ENCODE results near the gene IL3. TPM values are rescaled to one million over a fixed set of nuclear protein-coding genes. Genes with fewer than 3 reads are reported as not detected.

The IL3 gene
- total and polyA plus RNA-seq, 9 of the 15 experiments (the other 6 are each of a cell fraction or from before 2014, with no cell fraction given) = not detected

DNA sequence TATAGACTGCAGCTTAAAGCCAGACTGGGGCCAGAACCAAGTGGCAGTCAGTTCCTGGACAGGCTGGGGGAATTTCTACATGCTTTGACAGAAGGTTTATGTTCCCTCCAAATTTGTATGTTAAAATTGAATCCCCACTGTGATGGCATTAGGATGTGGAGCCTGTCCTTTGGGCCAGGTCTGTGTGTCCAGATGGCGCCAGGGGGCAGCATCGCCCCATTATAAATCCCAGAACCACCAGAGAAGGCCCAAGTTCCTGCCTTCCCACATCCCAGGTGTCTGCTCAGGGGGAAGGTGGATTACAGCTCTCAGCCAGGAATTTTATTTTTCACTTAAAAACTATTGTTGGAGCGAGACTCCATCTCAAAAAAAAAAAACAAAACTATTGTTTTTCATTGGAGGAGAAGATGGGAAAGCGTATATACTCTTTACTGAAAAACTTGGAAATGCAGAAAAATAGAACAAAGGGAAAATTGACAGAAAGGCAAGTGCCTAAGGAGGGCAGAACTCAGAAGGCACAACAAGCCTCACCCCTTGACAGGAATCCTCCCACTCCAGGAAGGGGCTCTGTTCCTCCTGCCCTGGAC is 5.0 kb downstream of the IL3 start (continued):
- TF ChIP-seq, protein P1, sequence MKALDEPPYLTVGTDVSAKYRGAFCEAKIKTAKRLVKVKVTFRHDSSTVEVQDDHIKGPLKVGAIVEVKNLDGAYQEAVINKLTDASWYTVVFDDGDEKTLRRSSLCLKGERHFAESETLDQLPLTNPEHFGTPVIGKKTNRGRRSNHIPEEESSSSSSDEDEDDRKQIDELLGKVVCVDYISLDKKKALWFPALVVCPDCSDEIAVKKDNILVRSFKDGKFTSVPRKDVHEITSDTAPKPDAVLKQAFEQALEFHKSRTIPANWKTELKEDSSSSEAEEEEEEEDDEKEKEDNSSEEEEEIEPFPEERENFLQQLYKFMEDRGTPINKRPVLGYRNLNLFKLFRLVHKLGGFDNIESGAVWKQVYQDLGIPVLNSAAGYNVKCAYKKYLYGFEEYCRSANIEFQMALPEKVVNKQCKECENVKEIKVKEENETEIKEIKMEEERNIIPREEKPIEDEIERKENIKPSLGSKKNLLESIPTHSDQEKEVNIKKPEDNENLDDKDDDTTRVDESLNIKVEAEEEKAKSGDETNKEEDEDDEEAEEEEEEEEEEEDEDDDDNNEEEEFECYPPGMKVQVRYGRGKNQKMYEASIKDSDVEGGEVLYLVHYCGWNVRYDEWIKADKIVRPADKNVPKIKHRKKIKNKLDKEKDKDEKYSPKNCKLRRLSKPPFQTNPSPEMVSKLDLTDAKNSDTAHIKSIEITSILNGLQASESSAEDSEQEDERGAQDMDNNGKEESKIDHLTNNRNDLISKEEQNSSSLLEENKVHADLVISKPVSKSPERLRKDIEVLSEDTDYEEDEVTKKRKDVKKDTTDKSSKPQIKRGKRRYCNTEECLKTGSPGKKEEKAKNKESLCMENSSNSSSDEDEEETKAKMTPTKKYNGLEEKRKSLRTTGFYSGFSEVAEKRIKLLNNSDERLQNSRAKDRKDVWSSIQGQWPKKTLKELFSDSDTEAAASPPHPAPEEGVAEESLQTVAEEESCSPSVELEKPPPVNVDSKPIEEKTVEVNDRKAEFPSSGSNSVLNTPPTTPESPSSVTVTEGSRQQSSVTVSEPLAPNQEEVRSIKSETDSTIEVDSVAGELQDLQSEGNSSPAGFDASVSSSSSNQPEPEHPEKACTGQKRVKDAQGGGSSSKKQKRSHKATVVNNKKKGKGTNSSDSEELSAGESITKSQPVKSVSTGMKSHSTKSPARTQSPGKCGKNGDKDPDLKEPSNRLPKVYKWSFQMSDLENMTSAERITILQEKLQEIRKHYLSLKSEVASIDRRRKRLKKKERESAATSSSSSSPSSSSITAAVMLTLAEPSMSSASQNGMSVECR (CRISPR knock-in tag; IDR thresholded peaks at IDR 0.05) = no peak
- TF ChIP-seq, protein P2, sequence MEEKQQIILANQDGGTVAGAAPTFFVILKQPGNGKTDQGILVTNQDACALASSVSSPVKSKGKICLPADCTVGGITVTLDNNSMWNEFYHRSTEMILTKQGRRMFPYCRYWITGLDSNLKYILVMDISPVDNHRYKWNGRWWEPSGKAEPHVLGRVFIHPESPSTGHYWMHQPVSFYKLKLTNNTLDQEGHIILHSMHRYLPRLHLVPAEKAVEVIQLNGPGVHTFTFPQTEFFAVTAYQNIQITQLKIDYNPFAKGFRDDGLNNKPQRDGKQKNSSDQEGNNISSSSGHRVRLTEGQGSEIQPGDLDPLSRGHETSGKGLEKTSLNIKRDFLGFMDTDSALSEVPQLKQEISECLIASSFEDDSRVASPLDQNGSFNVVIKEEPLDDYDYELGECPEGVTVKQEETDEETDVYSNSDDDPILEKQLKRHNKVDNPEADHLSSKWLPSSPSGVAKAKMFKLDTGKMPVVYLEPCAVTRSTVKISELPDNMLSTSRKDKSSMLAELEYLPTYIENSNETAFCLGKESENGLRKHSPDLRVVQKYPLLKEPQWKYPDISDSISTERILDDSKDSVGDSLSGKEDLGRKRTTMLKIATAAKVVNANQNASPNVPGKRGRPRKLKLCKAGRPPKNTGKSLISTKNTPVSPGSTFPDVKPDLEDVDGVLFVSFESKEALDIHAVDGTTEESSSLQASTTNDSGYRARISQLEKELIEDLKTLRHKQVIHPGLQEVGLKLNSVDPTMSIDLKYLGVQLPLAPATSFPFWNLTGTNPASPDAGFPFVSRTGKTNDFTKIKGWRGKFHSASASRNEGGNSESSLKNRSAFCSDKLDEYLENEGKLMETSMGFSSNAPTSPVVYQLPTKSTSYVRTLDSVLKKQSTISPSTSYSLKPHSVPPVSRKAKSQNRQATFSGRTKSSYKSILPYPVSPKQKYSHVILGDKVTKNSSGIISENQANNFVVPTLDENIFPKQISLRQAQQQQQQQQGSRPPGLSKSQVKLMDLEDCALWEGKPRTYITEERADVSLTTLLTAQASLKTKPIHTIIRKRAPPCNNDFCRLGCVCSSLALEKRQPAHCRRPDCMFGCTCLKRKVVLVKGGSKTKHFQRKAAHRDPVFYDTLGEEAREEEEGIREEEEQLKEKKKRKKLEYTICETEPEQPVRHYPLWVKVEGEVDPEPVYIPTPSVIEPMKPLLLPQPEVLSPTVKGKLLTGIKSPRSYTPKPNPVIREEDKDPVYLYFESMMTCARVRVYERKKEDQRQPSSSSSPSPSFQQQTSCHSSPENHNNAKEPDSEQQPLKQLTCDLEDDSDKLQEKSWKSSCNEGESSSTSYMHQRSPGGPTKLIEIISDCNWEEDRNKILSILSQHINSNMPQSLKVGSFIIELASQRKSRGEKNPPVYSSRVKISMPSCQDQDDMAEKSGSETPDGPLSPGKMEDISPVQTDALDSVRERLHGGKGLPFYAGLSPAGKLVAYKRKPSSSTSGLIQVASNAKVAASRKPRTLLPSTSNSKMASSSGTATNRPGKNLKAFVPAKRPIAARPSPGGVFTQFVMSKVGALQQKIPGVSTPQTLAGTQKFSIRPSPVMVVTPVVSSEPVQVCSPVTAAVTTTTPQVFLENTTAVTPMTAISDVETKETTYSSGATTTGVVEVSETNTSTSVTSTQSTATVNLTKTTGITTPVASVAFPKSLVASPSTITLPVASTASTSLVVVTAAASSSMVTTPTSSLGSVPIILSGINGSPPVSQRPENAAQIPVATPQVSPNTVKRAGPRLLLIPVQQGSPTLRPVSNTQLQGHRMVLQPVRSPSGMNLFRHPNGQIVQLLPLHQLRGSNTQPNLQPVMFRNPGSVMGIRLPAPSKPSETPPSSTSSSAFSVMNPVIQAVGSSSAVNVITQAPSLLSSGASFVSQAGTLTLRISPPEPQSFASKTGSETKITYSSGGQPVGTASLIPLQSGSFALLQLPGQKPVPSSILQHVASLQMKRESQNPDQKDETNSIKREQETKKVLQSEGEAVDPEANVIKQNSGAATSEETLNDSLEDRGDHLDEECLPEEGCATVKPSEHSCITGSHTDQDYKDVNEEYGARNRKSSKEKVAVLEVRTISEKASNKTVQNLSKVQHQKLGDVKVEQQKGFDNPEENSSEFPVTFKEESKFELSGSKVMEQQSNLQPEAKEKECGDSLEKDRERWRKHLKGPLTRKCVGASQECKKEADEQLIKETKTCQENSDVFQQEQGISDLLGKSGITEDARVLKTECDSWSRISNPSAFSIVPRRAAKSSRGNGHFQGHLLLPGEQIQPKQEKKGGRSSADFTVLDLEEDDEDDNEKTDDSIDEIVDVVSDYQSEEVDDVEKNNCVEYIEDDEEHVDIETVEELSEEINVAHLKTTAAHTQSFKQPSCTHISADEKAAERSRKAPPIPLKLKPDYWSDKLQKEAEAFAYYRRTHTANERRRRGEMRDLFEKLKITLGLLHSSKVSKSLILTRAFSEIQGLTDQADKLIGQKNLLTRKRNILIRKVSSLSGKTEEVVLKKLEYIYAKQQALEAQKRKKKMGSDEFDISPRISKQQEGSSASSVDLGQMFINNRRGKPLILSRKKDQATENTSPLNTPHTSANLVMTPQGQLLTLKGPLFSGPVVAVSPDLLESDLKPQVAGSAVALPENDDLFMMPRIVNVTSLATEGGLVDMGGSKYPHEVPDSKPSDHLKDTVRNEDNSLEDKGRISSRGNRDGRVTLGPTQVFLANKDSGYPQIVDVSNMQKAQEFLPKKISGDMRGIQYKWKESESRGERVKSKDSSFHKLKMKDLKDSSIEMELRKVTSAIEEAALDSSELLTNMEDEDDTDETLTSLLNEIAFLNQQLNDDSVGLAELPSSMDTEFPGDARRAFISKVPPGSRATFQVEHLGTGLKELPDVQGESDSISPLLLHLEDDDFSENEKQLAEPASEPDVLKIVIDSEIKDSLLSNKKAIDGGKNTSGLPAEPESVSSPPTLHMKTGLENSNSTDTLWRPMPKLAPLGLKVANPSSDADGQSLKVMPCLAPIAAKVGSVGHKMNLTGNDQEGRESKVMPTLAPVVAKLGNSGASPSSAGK (IDR thresholded peaks at IDR 0.05) = no peak
- TF ChIP-seq ZNF57 (CRISPR knock-in tag; IDR thresholded peaks at IDR 0.05) = no peak
- TF ChIP-seq BRD9 (IDR thresholded peaks at IDR 0.05; ENCODE audit: low read depth, partially characterized antibody) = peak; percentile 52
- no peak for TF ChIP-seq SMAD4 (CRISPR knock-in tag; conservative IDR thresholded peaks at IDR 0.05)
- TF ChIP-seq, protein P3, sequence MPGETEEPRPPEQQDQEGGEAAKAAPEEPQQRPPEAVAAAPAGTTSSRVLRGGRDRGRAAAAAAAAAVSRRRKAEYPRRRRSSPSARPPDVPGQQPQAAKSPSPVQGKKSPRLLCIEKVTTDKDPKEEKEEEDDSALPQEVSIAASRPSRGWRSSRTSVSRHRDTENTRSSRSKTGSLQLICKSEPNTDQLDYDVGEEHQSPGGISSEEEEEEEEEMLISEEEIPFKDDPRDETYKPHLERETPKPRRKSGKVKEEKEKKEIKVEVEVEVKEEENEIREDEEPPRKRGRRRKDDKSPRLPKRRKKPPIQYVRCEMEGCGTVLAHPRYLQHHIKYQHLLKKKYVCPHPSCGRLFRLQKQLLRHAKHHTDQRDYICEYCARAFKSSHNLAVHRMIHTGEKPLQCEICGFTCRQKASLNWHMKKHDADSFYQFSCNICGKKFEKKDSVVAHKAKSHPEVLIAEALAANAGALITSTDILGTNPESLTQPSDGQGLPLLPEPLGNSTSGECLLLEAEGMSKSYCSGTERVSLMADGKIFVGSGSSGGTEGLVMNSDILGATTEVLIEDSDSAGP (CRISPR knock-in tag; IDR thresholded peaks at IDR 0.05) = no peak
- no peak for TF ChIP-seq HNRNPH1 (optimal IDR thresholded peaks at IDR 0.05; ENCODE audit: low read depth, low read length)
- TF ChIP-seq, protein P4, sequence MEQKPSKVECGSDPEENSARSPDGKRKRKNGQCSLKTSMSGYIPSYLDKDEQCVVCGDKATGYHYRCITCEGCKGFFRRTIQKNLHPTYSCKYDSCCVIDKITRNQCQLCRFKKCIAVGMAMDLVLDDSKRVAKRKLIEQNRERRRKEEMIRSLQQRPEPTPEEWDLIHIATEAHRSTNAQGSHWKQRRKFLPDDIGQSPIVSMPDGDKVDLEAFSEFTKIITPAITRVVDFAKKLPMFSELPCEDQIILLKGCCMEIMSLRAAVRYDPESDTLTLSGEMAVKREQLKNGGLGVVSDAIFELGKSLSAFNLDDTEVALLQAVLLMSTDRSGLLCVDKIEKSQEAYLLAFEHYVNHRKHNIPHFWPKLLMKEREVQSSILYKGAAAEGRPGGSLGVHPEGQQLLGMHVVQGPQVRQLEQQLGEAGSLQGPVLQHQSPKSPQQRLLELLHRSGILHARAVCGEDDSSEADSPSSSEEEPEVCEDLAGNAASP (IDR thresholded peaks at IDR 0.05) = no peak

All from K562 (cell line).